ENCODE measurements around the gene MTR.

GRCh38 chr1:236948996-236949395, 153.9 kb downstream of the MTR start:
- TF ChIP-seq EP300 (IDR thresholded peaks at IDR 0.05; ENCODE audit: borderline replicate concordance) (no peak), RAD21 (IDR thresholded peaks at IDR 0.05; ENCODE audit: low read depth) (no peak), FOXM1 (IDR thresholded peaks at IDR 0.05; ENCODE audit: borderline replicate concordance, low read depth) (no peak), NFIC (IDR thresholded peaks at IDR 0.05) (no peak), CEBPB (IDR thresholded peaks at IDR 0.05) (no peak), EGR1 (IDR thresholded peaks at IDR 0.05) (no peak)
